NCI-H2227 (cell line): ENCODE data around the gene RASSF6.
"Not testable (repeated sequence)": the region's sequence is repeated elsewhere in the genome, so short reads cannot be mapped to it uniquely, and the experiment has no call there.

Experiments
- DNase-seq: peaks from one replicate; lab custom pipeline; 2025; ENCODE audit not compliant: unreplicated experiment; lab: John Stamatoyannopoulos, UW

Gene RASSF6, protein sequence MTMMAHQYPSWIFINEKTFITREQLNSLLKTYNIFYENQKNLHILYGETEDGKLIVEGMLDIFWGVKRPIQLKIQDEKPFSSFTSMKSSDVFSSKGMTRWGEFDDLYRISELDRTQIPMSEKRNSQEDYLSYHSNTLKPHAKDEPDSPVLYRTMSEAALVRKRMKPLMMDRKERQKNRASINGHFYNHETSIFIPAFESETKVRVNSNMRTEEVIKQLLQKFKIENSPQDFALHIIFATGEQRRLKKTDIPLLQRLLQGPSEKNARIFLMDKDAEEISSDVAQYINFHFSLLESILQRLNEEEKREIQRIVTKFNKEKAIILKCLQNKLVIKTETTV

DNA sequence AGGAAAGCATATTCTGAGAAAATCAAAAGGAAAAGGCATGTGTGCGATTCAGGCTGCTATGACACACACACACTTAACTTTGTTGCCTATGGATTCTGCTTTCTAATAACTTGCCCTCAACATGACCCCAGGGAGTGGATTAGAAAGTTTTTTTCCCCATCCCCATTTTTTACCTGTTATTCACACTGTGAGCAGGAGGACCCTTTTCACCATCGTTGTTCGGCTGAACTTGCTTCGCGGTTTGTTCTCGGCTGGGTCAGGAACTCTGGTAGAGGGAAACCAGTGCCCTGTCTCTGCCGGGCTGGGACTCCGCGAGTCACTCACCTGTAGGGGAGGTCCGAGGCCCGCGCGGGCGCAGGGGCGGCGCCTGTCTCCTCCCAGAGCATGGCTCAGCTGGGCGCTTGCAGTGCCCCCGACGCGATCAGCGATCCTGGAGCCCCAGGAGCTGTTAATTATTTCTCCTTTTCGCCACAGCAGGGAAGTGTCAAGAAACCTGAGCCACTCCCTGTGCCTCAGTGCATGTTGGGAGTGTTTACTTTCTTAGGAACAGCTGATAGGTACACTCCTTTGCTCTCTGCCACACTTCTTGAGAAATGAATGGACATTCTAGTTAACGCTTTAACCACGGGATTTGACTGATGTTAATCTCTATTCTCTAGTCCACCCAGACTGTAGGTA, at the start of gene RASSF6:
TSS of gene RASSF6 (minus strand) at position 322 of the 678 bp plus-strand sequence. CDS start 8,641 bp downstream, outside the sequence.
- no peak for DNase-seq

DNA sequence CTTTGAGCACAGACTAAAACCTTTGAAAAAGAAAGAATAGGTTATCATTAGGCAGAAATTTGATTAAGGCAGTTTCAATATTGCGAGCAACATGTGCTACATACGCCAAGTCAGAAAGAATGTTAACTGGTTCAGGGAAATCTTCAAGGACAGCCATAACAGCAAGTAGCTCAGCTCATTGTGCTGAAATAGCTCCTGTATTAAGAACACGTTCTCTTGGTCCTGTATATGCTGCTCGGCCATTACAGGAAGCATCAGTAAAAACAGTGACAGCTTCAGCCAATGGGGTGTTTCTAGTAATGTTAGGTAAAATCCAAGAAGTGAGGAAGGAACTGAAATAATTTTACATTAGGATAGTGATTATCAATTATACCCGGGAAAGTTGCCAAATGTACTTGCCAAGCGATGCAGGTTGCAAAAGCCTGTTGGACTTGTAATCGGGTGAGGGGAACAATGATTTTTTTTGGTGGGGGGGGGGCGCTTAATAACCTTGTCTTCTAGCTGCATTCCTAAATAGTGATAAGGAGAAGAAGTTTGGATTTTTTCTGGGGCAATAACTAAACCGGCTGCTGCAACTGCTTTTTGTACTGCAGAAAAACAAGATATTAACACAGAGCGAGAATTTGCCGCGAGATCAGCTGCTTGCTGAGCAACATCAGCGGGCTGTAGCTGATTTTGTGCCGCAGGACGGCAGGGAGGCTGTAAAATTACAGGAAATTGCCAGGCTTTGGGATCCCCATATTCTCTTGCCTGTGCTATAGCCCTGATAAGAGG, 49.4 kb upstream of the RASSF6 start:
- DNase-seq: no peak

DNA sequence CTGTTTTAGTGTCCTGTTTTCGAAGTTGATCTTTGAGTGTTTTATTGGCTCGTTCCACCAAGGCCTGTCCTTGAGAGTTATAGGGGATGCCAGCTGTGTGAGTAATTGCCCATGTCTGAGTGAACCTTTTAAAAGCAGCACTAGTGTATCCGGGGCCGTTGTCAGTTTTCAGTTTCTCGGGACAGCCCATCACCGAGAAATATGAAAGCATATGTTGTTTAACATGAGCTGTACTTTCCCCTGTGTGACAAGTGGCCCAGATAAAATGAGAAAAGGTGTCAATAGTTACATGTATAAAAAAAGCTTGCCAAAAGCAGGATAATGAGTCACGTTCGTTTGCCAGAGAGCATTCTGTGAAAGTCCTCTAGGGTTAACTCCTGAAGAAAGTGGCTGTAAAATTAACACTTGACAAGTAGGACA, 48.6 kb upstream of the RASSF6 start:
- DNase-seq: no peak

DNA sequence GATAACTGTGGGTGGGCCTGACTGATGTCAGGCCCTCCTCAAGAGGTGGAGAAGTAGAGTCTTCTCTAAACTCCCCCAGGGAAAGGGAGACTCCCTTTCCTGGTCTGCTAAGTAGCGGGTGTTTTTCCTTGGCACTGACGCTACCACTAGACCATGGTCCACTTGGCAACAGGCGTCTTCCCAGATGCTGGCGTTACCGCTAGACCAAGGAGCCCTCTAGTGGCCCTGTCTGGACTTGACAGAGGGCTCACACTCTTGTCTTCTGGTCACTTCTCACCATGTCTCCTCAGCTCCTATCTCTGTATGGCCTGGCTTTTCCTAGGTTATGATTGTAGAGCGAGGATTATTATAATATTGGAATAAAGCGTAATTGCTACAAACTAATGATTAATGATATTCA, 45.7 kb upstream of the RASSF6 start:
- DNase-seq: not testable (repeated sequence)

DNA sequence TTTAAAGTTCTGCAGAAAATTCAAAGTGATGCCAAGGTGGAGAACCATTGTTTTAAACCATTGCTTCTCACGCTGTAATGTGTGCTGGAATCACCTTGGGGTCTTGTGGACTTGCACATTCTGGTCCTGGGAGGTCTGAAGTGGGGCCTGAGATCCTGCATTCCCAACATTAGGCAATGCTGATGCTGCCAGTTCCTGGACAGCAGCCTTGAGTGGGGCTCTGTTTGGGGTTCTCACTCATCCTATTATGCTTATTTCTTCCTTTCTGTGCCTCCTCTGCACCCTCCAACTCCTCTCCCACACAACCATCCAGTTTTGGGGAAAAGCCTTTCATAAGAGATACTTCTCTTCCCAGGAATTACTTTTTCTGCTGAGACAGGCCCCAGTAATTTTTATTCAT, 44.2 kb upstream of the RASSF6 start:
- DNase-seq: no peak

DNA sequence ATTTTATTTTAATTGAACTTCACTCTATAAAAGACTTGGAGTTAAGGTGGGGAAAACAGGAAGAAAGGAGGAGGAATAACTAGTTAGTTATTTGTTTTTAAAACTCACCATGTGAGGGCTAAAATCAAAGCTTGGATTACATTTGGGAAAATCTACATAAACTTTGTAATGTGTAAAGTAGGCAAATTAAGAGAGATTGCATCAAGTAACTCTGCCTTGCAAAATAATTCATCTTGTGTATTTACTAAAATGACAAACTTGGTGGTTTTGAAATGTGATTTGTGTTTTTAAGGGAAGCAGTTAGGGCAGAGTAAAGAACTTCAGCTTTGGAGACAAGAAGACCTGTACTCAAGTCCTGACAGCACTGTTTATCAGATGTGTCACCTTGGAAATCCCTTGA, 43.3 kb upstream of the RASSF6 start:
- no peak for DNase-seq

DNA sequence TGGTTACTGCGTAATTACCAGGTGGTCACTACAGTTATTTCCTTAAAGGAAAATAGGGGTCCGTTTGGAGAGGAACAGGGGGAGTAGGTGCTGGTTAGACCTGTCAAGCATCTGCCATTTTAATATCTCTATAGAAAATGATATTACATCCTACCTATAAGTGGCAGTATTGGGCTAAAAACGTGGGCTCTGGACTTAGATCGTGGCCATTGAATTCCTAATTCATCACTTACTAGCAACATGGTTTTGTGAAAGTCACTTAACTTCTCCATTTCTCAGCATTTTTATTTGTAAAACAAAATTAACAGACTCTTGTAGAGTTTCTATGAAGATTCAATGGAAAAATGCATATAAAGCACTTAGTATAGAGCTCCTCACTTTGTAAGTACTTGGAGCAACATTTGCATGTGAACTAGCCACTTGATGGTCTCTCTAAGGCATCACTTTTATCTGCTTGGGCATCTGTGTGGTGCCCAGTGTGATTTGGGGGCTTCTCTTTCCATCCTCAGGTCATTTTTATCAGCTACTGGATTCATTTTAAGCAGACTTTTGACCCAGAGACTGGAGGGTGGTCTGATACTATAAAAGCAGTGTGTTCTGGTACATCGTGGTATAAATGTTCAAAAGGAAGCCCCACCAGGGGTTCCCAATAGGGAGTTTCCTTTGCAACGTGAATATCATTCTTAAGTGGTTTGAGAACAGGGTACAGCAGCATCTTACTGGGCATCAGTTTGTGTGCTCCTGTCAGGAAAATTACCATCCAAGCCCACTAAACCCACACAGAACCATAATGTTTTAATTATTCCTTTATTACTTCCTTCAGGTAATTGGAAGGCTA, 42.7 kb upstream of the RASSF6 start:
- no peak for DNase-seq

DNA sequence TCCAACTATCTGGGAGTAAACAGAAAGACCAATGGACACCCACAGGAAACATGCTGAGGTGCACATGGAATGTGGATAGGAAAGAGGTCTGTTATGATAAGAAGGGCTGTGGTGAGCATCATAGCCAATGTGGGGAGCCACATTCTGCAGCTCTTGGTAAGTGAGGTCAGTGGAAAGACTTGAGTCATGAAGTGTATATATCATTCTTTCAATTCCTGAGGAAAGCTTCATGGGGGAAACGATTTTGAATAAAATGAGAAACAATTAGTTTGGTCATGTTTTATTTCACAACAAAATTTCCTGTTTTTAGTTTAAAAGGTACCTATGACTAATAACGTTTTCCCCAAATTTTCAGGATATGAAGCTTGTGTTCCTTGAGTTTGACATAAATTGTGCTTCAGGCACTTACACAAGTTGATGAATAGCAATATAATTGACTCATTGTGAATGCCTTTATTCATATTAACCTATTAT, 41.4 kb upstream of the RASSF6 start:
- DNase-seq: no peak

DNA sequence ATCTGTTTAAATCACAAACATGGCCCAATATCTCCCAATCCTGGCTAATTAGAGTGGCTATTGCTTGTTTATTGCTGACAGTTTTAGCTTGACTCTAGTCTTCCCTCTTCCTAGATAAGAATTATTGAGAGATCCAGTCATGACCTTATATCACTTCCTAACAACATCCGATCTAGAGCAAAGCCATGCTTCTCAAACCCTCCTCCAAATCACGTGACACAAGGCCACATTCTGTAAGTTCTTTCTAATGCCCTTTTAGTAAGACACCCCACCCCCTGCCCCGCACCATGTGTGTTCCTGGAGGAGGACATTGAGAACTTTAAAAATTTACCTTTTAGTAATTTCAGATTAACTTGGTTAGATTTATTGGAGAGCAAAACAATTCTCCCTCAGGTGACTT, 40.6 kb upstream of the RASSF6 start:
- DNase-seq: no peak

DNA sequence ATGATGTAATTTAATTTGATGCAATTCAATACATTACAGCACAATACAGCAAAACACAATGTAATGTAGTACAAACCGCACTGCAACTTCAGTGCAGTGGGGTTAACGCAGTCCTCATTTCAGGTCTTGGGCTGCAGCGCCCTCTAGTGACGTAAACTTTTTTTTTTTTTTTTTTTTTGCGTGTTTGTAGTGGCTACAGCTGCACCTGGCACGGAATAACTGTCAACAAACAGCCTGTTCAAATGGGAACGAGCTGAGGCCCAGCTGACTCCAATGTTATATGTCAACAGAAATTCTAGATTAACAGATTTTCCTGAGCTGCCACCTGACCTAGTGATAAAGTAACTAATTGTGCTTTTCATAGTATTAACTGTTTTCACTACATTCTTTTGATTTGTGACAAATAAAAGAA, 33.5 kb upstream of the RASSF6 start:
- peak; percentile 2 for DNase-seq

DNA sequence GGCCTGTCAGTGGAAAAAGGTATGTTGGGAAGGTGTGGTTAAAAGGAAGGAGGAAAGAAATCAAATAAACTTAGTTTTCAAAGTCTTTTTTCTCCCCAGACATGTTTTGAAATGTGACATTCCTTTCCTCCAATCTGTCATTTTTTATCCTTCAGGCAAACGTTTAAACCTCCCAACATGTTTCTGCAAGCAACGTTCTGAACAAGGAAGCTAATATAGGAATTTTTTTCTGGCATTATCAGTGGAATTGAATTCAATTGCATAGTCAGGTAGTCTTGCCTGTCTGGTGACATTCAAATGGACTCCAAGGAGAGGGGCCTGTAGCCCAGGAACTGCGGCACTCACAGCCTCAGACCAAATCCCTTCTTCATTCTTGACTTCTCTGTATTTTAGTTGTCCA, 30.0 kb upstream of the RASSF6 start:
- no peak for DNase-seq

DNA sequence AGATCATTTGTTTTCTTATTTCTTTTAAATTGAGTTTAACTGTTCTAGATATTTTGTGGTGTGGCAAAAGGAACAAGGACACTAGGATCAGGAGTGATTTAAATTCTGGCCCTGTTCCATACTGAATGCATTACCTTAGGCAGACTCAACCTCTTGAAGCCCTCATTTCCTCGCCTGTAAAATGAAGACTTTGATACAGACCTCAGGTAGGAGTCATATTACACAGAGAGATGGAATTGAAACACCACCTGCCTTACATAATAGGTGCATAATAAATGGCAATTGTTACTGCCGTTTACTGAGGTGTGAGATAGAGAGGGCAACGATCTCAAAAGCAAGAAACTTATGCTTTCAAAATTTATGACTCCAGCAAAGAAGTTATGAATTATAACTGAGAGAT, 28.2 kb upstream of the RASSF6 start:
- no peak for DNase-seq

DNA sequence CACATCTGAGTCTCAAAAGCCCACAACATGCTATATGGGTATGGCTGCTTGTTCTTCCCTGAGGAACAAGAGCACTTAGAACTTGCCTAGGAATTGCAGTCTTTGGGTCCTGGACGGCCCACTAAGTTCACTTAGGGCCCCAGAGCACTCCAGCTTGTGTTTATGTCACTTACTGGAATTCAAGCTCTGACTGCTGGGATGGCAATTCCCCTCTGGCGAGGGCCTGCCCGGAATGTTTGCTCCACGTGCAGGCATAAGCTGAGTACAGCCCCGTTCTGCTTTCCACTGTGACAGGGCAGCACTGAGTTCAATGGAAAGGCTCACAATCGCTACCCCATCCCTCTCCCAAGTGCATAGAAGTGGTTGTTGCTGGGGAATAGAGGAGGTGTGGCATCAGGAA, 25.9 kb upstream of the RASSF6 start:
- DNase-seq: no peak

DNA sequence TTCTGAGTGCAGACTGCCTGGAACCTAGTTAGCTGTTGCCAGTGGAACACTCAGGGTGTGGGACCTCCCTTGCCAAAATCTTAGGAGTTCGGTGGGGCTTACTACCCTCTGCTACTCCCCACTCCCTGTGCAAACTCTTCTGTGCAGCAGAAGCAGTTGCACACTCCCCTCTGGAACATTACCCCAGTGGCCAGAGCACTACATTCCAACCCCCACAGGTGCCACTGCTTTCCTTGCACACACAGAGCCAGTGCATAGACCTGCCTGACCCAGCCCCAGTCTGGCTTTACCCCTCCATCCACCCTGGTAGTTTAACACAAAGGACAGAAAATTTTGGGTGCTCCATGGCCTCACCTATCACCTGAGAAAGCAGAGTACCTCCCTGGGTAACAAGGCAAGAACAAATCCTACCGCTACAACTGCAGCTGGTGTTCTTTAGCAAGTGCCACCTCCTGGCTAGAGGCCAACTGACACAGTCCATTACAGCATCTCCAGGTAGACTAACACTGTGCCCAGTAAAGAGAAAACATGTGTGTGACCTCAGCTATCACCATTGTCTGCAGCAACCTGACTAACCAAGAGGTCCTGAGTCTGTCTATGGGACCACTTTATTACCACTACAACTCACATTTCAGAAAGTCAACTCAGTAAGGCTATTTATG, 11.5 kb upstream of the RASSF6 start:
- no peak for DNase-seq

DNA sequence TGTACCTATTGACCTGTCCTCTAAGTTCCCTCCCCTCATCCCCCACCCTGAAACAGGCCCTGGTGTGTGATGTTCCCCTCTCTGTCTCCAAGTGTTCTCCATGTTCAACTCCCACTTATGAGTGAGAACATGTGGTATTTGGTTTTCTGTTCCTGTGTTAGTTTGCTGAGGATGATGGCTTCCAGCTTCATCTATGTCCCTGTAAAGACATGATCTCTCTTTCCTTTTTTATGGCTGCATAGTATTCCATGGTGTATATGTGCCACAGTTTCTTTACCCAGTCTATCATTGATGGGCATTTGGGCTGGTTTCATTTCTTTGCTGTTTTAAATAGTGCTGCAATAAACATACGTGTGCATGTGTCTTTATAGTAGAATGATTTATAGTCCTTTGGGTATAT, 8.6 kb upstream of the RASSF6 start:
- not testable (repeated sequence) for DNase-seq

DNA sequence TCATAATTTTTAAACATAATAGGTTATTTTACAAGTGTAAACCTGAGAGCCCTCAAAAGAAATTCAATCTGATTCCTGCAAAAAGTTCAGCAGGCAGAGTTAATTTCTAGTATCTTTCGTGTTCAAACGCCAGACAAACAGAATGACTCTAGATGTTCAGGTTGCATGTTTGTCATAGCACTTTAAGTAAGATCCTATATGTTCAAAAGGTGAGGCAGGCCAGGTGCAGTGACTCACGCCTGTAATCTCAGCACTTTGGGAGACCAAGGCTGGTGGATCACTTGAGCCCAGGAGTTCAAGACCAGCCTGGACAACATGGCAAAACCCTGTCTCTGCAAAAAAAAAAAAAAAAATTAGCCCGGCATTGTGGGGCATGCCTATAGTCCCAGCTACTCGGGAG, 1.1 kb upstream of the RASSF6 start:
- no peak for DNase-seq

DNA sequence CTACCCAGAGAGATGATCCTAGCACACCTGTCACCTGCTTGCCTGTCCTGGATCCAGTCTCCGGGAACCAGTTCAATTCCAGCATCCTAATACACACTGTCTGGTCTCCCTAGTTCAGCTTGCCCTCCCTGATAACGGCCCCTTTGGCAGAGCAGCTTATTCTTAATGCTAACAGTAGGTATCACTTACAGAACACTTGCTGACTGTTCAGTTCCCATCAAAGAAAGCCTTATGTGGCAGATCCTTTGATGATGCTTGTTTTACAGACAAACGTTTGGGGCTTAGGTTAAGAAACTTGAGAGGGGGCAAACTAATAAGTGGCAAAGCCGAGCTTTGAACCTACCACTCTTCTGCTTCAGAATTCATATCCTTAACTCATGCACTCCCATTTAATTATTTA, 890 bp downstream of the RASSF6 start:
- DNase-seq: no peak

DNA sequence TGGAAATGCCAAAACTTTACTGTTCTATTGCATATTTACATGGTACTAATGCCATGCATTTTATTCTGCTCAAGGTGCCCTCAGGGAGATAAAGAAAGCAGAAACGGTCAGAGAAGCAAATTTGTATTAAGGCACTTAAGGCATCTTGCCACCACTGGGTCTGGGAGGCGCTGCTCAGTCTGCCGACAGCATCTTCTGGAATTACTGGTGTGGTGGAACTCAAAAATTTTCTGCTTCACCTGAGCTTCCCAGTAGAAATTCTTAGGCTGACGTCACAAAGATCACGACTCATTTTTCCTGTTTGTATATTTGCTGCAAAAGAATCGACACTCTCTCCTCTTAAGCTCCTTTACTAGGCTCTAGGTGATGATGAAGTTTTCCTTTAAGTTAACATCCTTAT, 3.0 kb downstream of the RASSF6 start:
- DNase-seq: no peak

DNA sequence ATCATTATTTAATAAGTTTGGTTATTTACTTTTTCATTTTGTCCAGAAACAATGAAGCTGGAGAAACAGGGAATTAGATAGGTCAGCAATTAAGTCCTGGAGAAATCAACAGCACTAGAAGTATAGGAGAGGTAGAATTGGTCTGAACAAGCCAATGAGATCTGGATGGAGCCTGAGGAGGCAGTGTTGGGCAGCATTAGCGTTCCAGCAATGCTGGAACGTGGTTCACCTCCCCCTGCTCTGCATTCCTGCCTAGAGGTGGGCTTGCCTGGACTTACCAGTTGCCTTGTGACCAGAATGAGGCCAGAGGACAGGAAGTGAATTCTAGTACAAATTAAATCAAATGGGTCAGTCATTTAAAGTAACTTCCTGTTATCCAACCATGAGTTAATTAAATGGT, 4.6 kb downstream of the RASSF6 start:
- DNase-seq: no peak

DNA sequence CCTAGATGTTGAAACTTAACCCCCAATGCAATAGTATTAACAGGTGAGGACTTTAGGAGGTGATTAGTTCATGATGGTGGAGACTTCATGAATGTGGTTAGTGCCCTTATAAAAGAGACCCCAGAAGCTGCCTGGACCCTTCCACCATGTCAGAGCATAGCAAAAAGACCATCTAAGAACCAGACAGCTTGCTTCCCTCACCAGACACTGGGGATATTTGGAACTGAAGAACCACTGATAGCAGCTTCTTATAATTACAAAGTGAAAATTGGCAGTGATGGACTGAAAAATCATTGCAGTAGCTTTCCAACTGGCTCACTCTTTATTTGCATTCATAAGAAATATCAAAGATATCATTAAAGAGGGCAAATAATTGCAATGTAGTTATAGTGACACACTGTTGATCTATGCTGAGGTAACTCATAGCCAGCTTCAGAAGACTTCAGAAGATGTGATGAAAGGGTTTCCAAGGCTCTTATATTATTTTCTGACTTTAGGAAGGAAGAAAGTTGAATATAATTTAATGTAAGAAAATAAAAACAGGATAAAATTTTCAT, 5.8 kb downstream of the RASSF6 start:
- no peak for DNase-seq
